Endothelial cell of hepatic sinusoid (primary cell): ENCODE measurements around the gene BTBD9.

ENCODE experiments used
- in situ Hi-C: cut with HindIII; loops from 2 replicates; pipeline ENCODE4 v1.10.0; 2017; ENCODE audit warnings: low sequenced_read_pairs

BTBD9 gene

DNA sequence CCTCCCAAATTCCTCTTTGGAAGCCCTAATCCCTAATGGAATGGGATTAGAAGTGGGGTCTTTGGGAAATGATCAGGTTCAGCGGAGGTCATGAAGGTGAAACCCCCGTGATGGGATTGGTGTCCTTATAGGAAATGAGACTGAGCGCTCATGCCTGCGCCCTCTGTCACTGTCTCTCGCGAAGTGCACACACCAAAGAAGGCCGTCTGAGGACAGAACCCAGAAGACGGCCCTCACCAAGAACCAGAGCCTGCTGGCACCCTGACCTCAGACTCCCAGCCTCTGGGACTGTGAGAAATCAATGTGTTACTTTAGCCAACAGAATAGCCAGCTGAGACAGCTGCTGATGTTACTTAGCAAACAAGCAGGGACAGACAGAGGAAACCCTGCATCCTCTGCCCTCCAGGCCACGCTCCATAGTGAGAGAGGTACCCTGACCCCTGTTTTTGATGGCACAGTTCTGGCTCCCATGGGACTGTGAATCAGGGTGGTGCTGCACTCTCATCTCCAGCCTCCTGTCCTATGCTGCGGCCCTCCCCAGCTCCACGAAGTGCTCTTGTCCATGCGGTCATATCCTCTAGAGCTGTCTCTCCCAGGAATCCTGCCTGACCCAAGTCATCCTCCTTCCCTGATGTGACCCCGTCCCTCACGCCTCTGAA lies 450.9 kb downstream of the BTBD9 start:
- in situ Hi-C loops = no loop called here

DNA sequence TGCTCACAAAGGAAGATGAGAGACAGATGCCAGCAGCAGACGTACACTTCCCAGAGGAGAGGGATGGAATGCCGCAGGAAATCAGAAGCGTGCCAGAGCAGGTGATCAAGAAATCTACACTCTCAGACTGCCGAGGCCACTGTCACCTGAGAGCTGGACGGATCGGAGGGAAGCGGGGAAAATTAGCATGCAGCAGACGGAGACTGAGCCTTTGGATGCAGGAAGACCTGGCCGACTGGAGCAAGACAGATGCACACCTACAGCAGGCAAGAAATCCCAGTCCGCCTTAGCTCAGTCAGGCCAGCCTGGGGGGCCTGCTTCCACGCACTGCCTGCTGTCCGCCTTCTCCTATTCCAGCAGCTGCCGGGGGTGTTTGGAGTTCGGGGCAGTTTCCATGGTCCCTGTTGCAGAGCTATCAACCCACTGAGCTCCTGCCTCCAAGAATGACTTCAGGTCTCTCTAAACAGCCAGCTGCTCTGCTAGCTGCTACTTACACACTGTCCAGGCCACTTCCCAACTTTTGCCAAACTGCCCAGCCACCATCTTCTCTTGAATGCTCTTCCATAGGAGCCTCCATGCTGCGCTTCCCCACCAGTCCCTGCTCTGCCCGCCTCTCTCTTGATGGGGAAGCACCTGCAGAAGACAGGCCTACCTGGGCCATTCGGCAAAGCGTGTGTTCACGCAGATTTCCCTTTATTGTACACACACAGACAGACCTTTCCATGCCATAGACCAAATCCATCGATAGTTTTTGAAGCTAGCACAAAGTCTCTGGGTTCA lies 451.7 kb downstream of the BTBD9 start:
- in situ Hi-C loops = no loop called here

DNA sequence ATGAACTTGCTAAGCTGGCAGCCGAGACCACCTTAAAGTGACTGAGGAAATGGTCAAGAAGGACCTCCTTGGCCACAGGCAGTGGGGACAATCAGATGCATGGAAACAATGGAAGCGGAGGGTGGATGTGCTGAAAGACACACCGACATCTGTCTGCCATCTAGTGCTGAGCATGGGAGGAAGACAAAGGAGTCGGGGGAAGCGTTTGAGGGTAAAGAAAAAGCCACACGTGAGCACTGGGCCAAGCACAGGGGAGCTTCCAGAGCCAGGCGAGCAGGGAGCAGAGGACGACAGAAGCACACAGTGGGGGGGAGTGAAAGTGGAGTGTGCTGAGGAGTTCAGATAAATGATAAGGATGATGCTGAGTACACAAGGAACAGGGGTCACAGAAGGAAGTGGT lies 452.4 kb downstream of the BTBD9 start:
- in situ Hi-C loops = no loop called here

DNA sequence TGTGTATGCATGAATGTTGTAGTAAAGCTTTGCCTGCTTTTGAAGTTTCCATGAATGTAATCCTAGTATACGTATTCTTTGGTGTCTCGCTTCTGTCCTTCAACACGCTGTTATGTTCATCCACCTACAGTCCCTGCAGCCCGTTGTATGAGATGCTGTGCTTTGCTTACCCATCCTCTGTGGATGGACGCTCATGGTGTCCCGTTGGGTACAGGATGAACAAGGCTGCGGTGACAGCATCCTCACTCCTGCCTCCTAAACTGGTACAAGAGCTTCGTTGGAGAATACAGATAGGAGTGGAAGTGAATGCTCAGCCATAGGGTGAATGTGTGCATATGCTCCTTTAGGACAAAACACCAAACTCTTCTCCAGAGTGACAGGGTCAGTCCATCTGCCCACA lies 454.0 kb downstream of the BTBD9 start:
- in situ Hi-C loops = no loop called here

DNA sequence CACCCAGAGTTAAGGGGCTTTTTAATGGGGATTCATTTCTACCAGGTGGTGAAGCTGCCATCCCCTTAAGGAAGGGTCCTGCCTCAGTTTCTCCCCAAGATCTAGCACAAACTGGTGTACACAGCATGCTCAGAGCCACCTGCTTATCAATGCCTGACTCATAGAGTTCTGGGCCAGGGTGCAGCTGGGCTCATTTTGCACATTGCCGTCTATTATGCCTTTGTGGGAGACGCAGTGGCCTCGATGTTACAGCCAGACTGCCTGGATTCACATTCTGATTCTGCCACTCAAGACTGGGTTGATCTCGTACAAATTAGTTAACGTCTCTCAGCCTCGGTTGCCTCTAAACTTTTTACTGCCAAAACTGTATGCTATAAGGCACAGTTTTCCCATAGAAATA lies 454.5 kb downstream of the BTBD9 start:
- in situ Hi-C loops = no loop called here

DNA sequence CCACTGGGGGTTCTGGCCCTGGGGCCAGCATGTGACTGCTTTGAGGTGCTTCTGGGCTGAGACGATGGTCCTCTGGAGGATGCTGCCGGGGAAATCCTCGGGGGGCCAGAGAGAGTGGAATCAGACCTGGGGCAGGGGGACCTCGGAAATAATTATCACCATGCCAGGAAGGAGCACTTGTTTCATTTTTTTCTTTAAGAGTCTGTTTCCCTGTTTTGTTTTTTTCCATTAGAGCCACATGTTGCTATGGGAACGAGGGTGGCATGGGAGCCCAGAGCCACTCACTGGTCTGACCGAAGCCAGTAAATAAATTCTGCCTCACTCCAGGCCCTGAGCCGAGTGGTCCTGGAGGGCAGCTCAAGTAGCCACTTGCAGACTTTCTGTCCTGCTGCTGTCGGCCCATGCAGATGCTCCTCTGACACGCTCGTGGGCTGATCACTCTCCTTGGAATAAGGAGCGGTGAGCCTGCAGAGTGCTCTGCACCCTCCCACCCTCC lies 455.1 kb downstream of the BTBD9 start:
- in situ Hi-C loops = no loop called here

DNA sequence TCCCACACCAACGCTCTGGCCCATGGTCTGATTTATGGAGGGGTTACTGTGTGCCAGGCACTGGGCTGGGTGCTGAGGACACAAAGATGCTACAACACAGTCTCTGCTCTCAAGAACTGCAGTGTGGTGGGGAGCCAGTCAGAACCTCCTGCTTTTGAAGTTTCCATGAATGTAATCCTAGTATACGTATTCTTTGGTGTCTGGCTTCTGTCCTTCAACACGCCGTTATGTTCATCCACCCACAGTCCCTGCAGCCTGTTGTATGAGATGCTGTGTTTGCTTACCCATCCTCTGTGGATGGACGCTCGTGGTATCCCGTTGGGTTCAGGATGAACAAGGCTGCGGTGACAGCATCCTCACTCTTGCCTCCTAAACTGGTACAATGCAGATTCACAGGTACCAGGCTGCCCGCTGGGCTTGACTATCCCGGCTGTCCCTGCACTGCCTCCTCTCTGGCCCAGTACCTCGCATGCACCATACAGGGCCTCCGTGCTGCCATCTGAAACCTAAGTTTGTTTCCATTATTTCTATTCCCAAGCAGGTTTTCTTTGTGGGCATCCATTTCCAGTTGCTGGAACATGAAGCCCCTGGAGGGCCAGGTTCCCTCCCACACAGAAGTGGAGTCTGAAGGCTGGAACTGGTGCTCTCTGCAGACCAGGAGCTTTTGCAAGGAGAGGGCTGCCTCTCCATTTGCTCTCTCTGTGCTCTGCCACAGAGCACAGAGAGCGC lies 455.7 kb downstream of the BTBD9 start:
- in situ Hi-C loops = no loop called here

DNA sequence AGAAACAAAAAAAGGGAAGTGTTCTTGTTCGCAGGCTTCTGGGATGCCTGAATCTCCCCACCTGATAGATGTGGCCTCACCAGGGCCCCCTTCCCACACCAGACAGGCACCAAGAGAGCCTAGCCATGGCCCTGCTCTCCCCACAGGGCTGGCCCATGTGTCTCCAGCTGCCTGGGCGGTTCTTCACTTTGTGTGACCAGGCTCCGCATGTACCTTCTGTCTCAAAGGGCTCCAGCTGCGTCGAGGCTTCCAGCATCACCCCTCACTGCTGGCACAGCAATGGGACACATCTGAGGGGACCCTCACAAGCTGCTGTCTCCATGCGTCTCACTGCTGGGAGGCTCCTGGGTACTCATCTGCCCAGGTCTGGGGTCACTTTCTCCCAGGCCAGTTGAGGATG lies 457.3 kb downstream of the BTBD9 start:
- in situ Hi-C loops = no loop called here

DNA sequence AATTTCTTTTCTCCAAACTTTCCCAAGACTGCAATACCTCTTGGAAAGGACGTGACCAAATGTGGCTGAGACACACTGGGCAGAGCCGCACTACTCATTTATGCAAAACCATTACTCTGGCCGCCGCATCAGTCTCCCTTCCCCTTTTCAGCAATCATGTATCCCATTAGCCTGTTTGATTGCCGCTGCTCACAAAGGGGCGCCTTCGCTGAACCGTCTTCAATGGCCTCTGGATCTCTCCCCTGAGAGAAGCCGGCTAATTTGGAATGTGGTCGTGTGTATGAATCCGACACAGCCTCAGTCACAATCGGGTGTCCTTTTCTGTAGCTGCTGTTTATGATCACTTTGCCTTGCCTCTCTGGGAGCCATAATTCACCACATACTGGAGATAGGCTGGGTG lies 459.1 kb downstream of the BTBD9 start:
- in situ Hi-C loops = no loop called here

DNA sequence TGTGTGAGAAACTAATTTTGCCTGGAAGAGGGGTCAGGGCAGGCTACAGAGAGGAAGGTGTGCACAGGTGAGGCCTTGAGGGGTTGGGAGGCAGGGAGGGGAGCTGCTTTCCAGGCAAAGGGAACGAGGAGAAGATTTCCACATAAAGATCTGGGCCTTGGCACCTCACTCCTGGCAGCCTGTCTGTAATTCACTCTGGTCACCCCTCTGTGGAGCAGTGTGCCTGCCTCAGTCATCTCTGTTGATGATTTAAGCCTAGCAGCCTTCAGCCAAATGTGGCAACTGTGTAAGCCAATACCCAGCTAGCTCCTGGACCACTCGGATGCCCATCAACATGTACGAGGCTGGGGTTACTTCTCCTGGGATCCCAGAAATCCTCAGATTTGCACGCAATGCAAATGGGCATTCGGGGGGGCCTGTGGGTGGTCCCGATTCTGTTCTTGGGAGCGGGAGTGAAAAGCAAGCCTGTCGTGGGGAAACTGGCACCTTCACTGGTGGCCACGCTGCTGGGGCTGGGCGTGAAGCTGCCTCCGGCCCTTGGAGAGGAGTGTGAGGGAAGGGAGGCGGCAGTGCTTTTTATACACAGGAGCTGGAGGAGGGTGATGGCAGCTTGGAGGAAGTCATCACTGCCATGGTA lies 459.8 kb downstream of the BTBD9 start:
- in situ Hi-C loops = loop anchor here (10.0 kb wide), 1 partner anchor 95 kb away; no protein-coding TSS in a partner anchor

DNA sequence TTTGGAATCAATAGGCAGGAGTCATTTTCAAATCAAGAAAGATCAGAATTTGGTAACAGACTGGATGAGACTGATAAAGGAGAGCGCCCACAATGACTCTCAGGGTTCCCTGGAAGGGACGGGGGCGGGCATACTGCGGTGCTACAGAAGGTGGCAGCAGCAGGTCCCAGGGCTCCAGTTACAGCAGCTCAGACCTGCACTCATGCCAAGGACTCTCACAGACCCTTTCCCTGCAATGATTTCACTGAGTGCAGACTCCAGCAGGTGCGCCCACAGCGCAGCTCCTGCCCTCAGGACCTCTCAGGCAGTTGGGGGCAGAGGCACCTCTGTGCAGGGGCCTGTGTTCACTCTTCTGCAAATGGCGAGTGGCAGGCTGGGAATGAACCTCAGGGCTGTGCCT lies 460.4 kb downstream of the BTBD9 start:
- in situ Hi-C loops = loop anchor here (10.0 kb wide), 1 partner anchor 96 kb away; no protein-coding TSS in a partner anchor

DNA sequence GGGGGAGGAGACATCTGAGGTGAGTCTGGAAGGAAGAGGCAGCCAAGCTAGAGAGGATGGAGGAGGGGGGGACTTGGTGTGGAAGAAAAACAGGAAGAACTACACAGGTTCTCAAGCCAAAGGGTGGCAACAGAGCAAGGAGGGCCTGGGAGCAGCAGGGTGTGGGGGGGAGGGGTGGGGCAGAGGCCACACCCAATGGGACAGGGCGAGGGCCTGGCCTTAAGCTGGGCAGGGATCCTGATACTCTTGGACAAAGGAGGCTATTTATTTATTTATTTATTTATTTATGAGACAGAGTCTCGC lies 461.2 kb downstream of the BTBD9 start:
- in situ Hi-C loops = loop anchor here (10.0 kb wide), 1 partner anchor 96 kb away; no protein-coding TSS in a partner anchor

DNA sequence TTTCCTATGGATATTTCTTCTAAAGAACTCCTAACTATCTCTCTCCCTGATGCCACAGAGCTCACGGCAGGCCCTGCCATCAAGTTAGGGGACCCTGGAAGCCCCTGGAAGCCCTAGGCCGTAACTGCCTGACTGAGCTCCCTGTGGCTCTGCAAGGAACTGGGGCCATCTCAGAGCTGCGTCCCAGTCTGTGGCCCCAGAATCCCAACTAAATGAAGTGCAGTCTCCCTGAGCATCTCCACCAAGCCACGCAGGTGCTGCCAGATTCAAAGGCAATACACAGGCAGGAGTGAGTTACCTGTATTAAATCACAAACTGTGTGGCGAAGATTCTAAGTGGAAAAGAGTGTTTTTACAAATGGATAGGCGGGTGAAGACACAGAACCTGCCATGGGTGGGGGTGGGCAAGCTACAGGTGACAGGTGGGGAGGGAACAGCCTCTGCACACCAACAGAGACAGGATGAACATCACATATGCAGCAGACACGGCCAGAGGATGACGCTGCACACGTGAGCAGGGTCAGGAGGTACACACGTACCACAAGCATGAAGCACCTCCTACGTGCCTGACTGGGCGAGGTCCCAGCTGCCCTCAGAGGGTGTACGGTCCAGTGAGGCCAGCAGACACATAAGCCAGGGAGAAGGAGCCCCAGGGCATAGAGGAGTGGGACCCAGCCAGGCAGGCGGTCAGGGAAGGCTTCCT lies 461.7 kb downstream of the BTBD9 start:
- in situ Hi-C loops = loop anchor here (10.0 kb wide), 1 partner anchor 97 kb away; no protein-coding TSS in a partner anchor

DNA sequence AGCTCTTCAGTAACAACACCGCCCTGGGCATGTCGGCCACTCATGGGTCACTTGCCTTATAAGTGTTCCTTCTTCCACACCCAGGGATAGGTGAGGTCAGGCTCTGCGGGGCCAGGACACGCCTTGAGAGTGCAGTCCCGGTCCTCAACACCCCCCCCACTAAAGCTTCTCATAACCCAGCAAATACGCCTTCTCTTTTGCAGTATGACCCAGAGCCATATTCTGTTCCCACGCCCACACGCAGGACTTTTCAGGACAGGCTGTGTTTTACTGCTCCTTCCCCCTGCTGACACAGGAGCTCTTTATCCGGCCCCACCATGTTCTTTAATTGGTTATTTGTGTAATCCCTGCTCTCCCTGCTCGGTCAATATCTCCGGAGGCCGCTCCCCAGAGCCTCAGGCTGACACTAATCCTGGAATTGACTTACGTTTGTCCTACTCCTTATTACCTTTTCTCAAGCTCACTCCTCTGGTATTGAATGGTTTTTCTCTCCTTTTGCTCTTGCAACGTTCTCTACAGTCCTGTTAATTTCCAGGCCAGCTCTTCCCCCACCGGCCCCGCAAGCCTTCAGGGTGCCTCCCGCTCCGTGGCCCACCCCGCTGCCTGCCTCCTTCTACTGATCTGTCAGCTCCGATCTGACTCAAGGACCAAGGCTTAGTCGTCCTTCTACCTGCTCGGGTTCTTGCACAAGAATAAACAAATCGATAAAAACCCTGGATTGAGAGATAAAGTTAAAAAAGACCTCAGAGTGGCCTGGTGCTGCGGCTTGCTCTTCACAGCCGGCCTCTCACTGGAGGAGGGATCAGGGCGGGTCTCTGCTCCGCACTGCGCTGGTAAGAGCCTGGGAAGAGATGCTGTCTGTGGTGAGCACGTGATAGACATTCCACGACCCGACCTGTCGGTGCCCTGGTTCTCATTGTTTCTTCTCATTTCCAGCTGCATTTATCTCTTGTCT lies 462.7 kb downstream of the BTBD9 start:
- in situ Hi-C loops = loop anchor here (10.0 kb wide), 1 partner anchor 98 kb away; no protein-coding TSS in a partner anchor

DNA sequence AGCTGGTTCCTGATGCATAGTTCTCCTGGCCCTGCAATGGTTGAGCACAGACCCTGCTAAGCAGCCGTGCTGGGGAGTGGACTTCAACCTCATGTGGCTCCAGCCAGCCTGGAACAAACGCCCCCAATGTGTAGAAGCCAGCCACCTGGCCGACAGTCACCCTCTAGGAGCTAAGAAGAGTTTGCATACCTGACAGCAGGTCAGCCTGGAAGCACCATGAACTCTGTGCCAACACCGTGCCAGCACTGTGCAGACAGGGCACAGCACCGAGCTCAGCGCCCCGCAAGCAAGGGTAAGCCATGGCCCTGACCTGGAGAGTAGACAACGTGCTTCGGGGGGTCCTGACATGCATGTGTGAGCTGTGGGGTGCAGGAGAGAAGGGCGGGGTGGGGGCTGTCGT lies 463.9 kb downstream of the BTBD9 start:
- in situ Hi-C loops = loop anchor here (10.0 kb wide), 1 partner anchor 99 kb away; no protein-coding TSS in a partner anchor

DNA sequence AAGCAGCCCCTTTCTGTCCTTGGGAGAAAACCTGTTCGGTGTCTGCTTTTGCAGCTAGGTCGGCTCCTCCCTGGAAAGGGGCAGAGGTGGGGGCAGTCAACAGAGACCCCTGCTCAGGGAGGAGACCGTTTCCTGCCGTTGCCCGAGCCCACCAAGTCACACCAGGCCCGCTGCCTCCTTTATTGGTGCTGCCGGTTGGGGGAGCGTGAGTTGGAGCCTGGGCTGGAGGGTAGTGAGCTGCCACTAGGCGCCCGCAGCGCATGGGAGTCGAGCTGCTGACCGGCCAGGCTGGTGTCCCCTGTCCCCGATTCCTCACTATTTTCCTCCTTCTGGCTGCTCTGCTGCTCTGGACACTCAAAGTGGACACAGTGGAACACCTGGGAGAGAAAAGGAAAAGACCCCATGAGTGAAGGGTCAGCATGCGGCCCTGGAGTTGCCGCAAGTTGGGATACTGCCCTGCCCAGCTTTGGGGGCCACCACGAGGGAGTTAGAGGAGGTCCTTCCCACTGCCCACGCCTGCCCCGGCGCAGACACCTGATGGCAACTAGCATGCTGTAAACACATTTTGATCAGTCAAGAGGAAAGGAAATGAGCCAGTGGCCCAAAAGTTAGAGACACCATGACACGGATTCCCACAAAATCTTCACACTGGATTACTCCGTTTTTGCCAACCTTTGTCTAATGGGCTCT lies 464.8 kb downstream of the BTBD9 start:
- in situ Hi-C loops = loop anchor here (10.0 kb wide), 1 partner anchor 100 kb away; no protein-coding TSS in a partner anchor

DNA sequence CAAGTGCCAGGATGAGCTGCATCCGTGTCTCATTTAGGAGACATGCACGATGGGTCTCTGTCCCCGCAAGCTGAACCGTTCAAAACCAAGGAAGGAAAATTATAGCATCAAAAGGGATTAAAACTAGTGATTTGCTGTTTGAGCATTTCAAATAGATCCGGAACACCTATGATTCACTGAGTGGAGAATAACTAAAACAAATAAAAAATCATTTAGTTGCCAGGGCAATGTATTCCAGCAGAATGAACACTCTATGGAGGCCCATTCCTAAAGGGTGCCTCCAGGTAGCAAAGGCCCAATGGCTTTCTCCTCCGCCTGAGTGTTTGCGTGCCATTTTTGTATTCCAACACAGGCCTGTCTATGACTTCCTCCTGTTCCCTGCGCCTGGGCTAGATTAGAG lies 465.4 kb downstream of the BTBD9 start:
- in situ Hi-C loops = loop anchor here (10.0 kb wide), 1 partner anchor 100 kb away; no protein-coding TSS in a partner anchor

DNA sequence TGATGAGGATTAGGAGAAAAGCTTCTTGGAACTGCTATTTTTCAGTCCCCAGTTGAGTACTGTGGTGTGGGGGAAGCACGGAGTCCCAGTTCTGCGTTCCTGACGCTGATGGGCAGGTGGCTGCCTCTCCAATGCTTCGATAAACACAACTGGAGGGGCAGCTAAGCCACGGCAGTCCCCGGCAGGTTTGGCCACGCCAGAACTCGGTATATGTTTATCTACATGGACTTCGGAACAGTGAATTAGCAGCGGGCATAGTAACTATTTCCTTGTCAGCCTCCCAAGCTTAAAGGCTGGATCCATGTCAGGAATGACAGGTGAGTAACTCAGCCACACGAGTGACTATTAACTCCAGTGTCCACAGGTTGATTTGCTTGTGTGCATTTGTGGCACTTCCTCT lies 465.8 kb downstream of the BTBD9 start:
- in situ Hi-C loops = loop anchor here (10.0 kb wide), 1 partner anchor 101 kb away; no protein-coding TSS in a partner anchor
